Bronchial epithelial cell (primary cell): ENCODE data around the gene GRIP1. TPM values are rescaled to one million over a fixed set of nuclear protein-coding genes. Genes with fewer than 3 reads are reported as not detected.

Experiments used
- DNase-seq: peaks from one replicate; pipeline ENCODE4 v3.0.0-alpha.2; 2010; ENCODE audit warnings: low read depth
- FAIRE-seq: peaks from 2 replicates; lab custom pipeline; 2011; peaks lifted over from hg19 to GRCh38; lab: Jason Lieb, UNC
- H3K27me3 ChIP-seq: 2 replicates; pipeline ENCODE4 v1.5.1; 2011; ENCODE audit warnings: low read length; ENCODE audit not compliant: control insufficient read depth, insufficient read depth
- H3K36me3 ChIP-seq: 2 replicates; pipeline ENCODE4 v1.5.1; 2011; ENCODE audit warnings: low read length; ENCODE audit not compliant: control insufficient read depth, insufficient read depth
- H3K4me3 ChIP-seq: 2 replicates; pipeline ENCODE4 v1.5.1; 2011; ENCODE audit warnings: mild to moderate bottlenecking, low read depth, low read length, control low read depth
- total RNA-seq: library from RNA; depleted of rRNA; stranded (reverse); fragments of >200 nt; gene quantifications from 2 replicates; pipeline ENCODE4 v1.2.1, GENCODE V29; 2014
- TF ChIP-seq, protein P1 (sequence below): IDR thresholded peaks from 2 replicates; pipeline ENCODE4 v1.5.1; 2011; ENCODE audit warnings: mild to moderate bottlenecking, moderate library complexity, low read length, control low read depth, inconsistent platforms; ENCODE audit not compliant: insufficient read depth, severe bottlenecking

GRIP1 gene
- total RNA-seq, 1 donor from 2014 or later, result 3.9 TPM

DNA sequence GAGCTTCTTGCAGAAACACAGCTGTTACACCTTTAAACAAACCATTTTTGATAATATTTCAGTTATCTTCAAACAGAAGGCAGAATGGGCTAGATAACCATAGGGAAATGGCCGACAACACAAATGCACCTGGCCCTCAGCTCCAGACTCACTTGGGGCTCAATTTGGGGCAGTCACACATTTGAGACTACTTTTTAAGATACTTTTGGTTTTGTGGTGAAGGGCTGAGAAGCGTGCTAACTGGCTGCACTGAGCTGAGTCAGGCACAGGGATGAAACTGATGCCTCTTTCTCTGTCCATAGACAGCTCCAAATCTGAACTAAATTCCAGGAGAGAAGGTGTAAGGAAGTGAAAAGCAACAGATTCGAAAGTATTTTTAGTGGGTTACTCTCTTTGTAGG is 18.5 kb upstream of the GRIP1 start:
- H3K36me3 ChIP-seq, result no peaks in the 10 kb centered on the region
- H3K4me3 ChIP-seq, result no peak overlapping the region
- TF ChIP-seq, protein P1, sequence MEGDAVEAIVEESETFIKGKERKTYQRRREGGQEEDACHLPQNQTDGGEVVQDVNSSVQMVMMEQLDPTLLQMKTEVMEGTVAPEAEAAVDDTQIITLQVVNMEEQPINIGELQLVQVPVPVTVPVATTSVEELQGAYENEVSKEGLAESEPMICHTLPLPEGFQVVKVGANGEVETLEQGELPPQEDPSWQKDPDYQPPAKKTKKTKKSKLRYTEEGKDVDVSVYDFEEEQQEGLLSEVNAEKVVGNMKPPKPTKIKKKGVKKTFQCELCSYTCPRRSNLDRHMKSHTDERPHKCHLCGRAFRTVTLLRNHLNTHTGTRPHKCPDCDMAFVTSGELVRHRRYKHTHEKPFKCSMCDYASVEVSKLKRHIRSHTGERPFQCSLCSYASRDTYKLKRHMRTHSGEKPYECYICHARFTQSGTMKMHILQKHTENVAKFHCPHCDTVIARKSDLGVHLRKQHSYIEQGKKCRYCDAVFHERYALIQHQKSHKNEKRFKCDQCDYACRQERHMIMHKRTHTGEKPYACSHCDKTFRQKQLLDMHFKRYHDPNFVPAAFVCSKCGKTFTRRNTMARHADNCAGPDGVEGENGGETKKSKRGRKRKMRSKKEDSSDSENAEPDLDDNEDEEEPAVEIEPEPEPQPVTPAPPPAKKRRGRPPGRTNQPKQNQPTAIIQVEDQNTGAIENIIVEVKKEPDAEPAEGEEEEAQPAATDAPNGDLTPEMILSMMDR, result no peak
- DNase-seq (no peak), FAIRE-seq (no peak)
- no peaks in the 10 kb centered on the region for H3K27me3 ChIP-seq

DNA sequence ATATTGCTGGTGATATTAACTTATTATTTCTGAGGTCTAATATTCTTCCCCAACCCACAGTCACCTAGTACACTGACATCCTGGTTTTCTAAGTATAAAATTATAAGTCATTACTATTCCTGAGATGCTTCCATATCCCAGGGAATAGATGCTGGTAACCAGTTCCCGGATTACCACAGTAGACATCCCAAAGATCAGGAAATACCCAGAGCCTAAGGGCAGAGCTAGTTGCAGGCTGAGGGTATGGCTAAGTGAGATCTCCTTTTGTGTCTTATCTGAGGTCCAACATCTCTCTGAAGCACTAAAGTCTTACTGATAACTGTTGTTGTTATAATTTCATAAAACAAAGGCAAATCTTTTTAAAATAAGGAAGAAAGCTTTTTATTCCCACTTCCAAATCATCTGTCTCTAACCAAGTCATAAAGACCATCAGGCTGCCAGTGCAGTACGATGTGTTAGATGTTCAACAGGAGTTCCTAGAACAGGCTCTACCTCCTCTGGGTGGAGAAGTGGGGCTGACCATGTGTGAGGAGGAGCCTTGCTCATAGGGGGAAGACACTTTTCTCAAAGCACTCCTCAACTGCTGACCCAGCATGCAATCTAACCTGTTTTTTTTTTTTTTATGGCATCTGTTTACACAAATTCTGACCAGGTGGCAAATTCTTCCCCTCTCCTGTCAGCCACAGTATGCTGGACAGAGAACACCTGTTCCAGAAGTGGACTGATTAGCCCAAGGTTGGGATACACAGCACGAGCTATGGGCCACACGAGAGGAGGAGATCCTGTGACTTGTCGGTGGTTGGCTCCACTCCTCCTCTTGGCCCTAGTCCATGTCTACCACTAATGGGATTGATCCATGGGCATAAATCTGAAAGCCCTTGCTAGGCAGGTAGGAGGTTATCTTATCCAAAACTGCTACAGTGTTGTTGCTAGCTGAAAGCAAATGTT is 16.1 kb upstream of the GRIP1 start:
- Histone ChIP-seq H3K36me3 (no peaks in the 10 kb centered on the region), H3K4me3 (no peak overlapping the region), H3K27me3 (no peaks in the 10 kb centered on the region)
- TF ChIP-seq, protein P1, result no peak
- DNase-seq (no peak), FAIRE-seq (no peak)

DNA sequence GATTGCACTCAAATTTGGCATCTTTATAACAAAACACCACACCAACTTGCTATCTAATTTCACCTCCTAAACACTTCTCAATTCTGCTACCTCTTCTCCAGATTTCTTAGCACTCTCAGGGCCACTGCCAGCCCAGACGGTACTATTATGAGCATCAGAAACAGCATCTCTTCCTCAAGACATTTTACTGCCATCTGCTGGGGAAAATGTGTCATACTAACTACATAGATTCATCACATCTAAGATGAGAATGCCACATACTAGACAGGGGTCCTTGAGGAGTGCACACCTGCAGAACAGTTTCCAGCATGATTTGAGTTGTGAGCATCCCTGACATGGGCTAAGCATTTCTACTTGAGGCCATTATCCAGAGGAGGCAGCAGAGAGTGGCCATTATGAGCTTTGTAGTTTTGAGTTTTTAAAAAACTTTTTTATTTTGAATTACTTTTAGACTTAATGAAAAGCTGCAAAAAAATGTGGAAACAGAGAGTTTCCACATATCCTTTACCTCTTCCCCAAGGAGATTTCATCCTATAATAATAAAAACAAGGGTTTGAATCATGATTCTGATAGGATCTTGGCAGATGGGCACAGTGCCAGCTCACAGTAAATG is 15.1 kb upstream of the GRIP1 start:
- DNase-seq (peak; percentile 69), FAIRE-seq (no peak)
- TF ChIP-seq, protein P1, result peak; percentile 51
- Histone ChIP-seq H3K36me3 (no peaks in the 10 kb centered on the region), H3K4me3 (no peak overlapping the region), H3K27me3 (no peaks in the 10 kb centered on the region)

DNA sequence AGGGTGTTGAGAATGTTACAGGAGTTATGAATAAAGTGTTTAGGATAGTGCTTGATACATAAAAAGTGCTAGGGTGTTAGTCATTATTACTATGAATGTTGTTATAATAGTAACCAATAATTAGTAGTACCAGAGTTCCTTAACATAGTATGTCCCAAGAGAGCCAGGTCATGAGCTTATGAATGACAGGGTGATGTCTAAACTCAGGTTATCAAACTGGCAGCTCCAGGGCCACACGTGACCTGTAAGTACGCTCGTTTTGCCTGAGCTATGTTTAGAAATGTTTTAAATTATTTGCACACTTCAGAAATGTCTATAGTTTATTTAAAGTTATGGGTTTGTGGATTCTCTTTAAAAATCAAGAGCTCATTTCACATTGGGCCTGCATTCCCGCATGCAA is 14.1 kb upstream of the GRIP1 start:
- no peaks in the 10 kb centered on the region for H3K27me3 ChIP-seq
- TF ChIP-seq, protein P1, result no peak
- DNase-seq, result no peak

DNA sequence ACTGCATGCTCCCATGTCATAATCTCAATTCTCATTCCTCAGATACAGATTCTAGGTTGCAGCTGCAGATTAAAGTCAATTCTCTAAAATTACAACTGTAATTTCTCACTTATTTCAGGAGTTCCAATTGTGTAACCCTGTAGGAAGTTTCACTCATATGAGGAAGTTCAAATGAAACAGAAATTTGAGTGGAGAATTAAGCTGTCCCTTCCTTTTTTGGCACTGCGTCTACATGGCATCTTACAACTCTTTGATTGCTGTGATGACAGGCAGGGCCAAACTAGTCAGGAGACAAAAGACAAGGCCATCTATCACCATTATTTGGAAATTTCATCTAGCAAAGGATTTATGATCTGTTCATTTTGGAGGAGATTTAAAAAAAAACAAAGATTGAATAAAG is 13.3 kb upstream of the GRIP1 start:
- H3K27me3 ChIP-seq, result no peaks in the 10 kb centered on the region
- H3K4me3 ChIP-seq, result no peak overlapping the region
- FAIRE-seq, result no peak
- H3K36me3 ChIP-seq, result no peaks in the 10 kb centered on the region
- TF ChIP-seq, protein P1, result no peak
- DNase-seq, result no peak

More for the DNA sequence above, 14.1 kb upstream of the GRIP1 start:
- Histone ChIP-seq H3K36me3 (no peaks in the 10 kb centered on the region), H3K4me3 (no peak overlapping the region)
- FAIRE-seq, result no peak
